OCI-LY1 (cell line): Measurements from ENCODE around the gene BRF1.
A peak's percentile ranks its signal among the peaks of the same experiment; 100 is the strongest.

Experiments
- H2AFZ ChIP-seq: fragments of 200-600 bp; sonication (generic), shearing (Covaris generic); 2 replicates; pipeline ENCODE4 v1.6.0; 2014; ENCODE audit warnings: antibody characterized with exemption, mild to moderate bottlenecking, low read length
- H3F3A ChIP-seq: fragments of 200-600 bp; sonication (generic), shearing (Covaris generic); 2 replicates; pipeline ENCODE4 v1.6.0; 2014; ENCODE audit warnings: mild to moderate bottlenecking, antibody characterized with exemption, low read length, moderate library complexity; ENCODE audit not compliant: insufficient read depth
- H3K27ac ChIP-seq: fragments of 200-600 bp; sonication (generic); 2 replicates; pipeline ENCODE4 v1.5.1; 2014; ENCODE audit warnings: low read length, mixed run types, mild to moderate bottlenecking, low read depth; ENCODE audit not compliant: poor library complexity, severe bottlenecking
- H3K27me3 ChIP-seq: fragments of 200-600 bp; sonication (generic); 2 replicates; pipeline ENCODE4 v1.6.0; 2014; ENCODE audit warnings: antibody characterized with exemption, mild to moderate bottlenecking, low read length, moderate library complexity; ENCODE audit not compliant: insufficient read depth
- H3K36me3 ChIP-seq: fragments of 200-600 bp; sonication (generic); 2 replicates; pipeline ENCODE4 v1.6.1; 2014; ENCODE audit warnings: mild to moderate bottlenecking, antibody characterized with exemption, low read length, moderate library complexity, mixed read lengths; ENCODE audit not compliant: insufficient read depth
- H3K4me1 ChIP-seq: fragments of 200-600 bp; sonication (generic); 2 replicates; pipeline ENCODE4 v1.5.1; 2014; ENCODE audit warnings: mild to moderate bottlenecking, low read length, moderate library complexity; ENCODE audit not compliant: insufficient read depth, severe bottlenecking
- H3K4me2 ChIP-seq: fragments of 200-600 bp; sonication (generic), shearing (Covaris generic); 2 replicates; pipeline ENCODE4 v1.6.1; 2014; ENCODE audit warnings: low read length
- H3K4me3 ChIP-seq: fragments of 200-600 bp; sonication (generic); 2 replicates; pipeline ENCODE4 v1.5.1; 2014; ENCODE audit warnings: low read length, low read depth, mild to moderate bottlenecking, mixed read lengths; ENCODE audit not compliant: poor library complexity, severe bottlenecking
- H3K79me2 ChIP-seq: fragments of 200-600 bp; shearing (Covaris generic); 2 replicates; pipeline ENCODE4 v1.6.1; 2016; ENCODE audit warnings: mixed run types, low read length, mixed read lengths; ENCODE audit not compliant: insufficient read depth
- H3K9ac ChIP-seq: fragments of 200-600 bp; sonication (generic), shearing (Covaris generic); 2 replicates; pipeline ENCODE4 v1.6.1; 2014; ENCODE audit warnings: mild to moderate bottlenecking, low read length, mixed read lengths
- H3K9me2 ChIP-seq: fragments of 200-600 bp; sonication (generic), shearing (Covaris generic); 2 replicates; pipeline ENCODE4 v1.6.1; 2014; ENCODE audit warnings: low read depth, mild to moderate bottlenecking, low read length, mixed read lengths
- H3K9me3 ChIP-seq: fragments of 200-600 bp; shearing (Covaris generic); 2 replicates; pipeline ENCODE4 v1.6.1; 2014; ENCODE audit warnings: low read length, mixed read lengths
- H4K20me1 ChIP-seq: fragments of 200-600 bp; sonication (generic), shearing (Covaris generic); 2 replicates; pipeline ENCODE4 v1.6.0; 2016; ENCODE audit warnings: mild to moderate bottlenecking, low read length; ENCODE audit not compliant: insufficient read depth
- EZH2 ChIP-seq: fragments of 200-600 bp; sonication (generic), shearing (Covaris generic); IDR thresholded peaks from 2 replicates; pipeline ENCODE4 v1.8.0; 2017; ENCODE audit warnings: borderline replicate concordance, mixed run types, mild to moderate bottlenecking, antibody characterized with exemption, low read length, moderate library complexity, mixed read lengths
- TF ChIP-seq, protein P1 (sequence below): fragments of 200-600 bp; sonication (generic), shearing (Covaris generic); IDR thresholded peaks from 2 replicates; pipeline ENCODE4 v1.5.1; 2017; ENCODE audit warnings: mild to moderate bottlenecking, antibody characterized with exemption, low read length, moderate library complexity, mixed read lengths

Gene BRF1, protein sequence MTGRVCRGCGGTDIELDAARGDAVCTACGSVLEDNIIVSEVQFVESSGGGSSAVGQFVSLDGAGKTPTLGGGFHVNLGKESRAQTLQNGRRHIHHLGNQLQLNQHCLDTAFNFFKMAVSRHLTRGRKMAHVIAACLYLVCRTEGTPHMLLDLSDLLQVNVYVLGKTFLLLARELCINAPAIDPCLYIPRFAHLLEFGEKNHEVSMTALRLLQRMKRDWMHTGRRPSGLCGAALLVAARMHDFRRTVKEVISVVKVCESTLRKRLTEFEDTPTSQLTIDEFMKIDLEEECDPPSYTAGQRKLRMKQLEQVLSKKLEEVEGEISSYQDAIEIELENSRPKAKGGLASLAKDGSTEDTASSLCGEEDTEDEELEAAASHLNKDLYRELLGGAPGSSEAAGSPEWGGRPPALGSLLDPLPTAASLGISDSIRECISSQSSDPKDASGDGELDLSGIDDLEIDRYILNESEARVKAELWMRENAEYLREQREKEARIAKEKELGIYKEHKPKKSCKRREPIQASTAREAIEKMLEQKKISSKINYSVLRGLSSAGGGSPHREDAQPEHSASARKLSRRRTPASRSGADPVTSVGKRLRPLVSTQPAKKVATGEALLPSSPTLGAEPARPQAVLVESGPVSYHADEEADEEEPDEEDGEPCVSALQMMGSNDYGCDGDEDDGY

DNA sequence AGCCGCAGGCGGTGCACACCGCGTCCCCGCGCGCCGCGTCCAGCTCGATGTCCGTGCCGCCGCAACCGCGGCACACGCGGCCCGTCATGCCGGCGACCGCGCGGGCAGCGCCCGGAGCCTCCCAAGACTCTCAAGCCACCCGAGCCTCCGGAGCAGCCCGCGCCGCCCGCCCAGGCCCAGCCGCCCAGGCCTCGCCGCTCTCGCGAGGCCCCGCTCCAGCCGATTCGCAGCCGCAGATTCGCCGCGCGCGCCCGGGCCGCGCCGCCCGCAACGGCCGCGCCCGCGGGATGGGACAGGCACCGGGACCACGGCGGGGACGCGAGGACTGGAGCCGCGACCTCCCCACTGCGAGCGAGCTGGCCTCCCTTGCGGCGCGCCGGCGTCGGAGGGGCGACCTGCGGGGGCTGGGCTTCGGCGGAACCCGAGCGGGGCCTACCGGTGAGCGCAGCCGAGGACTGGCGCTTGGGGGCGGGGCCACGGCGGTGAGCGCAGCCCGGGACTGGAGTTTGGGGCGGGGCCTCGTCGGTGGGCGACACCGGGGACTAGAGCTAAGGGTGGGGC is at the start of gene BRF1:
TSS of gene BRF1 (minus strand) at position 460 of the 561 bp plus-strand sequence. CDS start at position 88, 372 bp downstream.
- Histone ChIP-seq H3K36me3 (no peaks in the 10 kb centered on the region; the same call in 1 of the 2 replicates), H3K9ac (peak within 1 kb of the TSS; percentile 63)

GRCh38 chr14:105349992-105350391 is 49.2 kb upstream of the BRF1 start:
- H3K9me2 ChIP-seq = no peaks in the 10 kb centered on the region
- H3K79me2 ChIP-seq = no peaks in the 10 kb centered on the region
- no peaks in the 10 kb centered on the region for H3F3A ChIP-seq
- no peak overlapping the region for H3K4me2 ChIP-seq
- H3K9me3 ChIP-seq = 0 out of 2 replicates have a peak, but pooled peaks cover 3% of the 10 kb centered on the region
- H3K4me1 ChIP-seq = no peaks in the 10 kb centered on the region
- TF ChIP-seq, protein P1, sequence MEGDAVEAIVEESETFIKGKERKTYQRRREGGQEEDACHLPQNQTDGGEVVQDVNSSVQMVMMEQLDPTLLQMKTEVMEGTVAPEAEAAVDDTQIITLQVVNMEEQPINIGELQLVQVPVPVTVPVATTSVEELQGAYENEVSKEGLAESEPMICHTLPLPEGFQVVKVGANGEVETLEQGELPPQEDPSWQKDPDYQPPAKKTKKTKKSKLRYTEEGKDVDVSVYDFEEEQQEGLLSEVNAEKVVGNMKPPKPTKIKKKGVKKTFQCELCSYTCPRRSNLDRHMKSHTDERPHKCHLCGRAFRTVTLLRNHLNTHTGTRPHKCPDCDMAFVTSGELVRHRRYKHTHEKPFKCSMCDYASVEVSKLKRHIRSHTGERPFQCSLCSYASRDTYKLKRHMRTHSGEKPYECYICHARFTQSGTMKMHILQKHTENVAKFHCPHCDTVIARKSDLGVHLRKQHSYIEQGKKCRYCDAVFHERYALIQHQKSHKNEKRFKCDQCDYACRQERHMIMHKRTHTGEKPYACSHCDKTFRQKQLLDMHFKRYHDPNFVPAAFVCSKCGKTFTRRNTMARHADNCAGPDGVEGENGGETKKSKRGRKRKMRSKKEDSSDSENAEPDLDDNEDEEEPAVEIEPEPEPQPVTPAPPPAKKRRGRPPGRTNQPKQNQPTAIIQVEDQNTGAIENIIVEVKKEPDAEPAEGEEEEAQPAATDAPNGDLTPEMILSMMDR = no peak
- no peak for TF ChIP-seq EZH2
- peaks cover 9% of the 10 kb centered on the region; the same call in 1 of the 2 replicates for H3K27me3 ChIP-seq
- no peaks in the 10 kb centered on the region for H4K20me1 ChIP-seq
- H3K36me3 ChIP-seq = no peaks in the 10 kb centered on the region
- H3K4me3 ChIP-seq = no peak overlapping the region
- H2AFZ ChIP-seq = no peak overlapping the region
- no peak overlapping the region for H3K9ac ChIP-seq
- H3K27ac ChIP-seq = no peak overlapping the region

More for the DNA sequence above, at the start of gene BRF1:
- Histone ChIP-seq H3K27me3 (peaks cover 14% of the 10 kb centered on the region; the same call in 1 of the 2 replicates), H4K20me1 (no peaks in the 10 kb centered on the region), H3K9me2 (no peaks in the 10 kb centered on the region), H3K9me3 (peaks cover 5% of the 10 kb centered on the region; the same call in 1 of the 2 replicates), H3K27ac (peak within 1 kb of the TSS; percentile 51), H3K4me3 (peak within 1 kb of the TSS; percentile 64), H3K79me2 (no peaks in the 10 kb centered on the region), H3K4me1 (peaks cover 16% of the 10 kb centered on the region), H3K4me2 (peak within 1 kb of the TSS; percentile 73), H2AFZ (no peak within 1 kb of the TSS), H3F3A (no peaks in the 10 kb centered on the region)
- no peak for TF ChIP-seq EZH2
- TF ChIP-seq, protein P1 = no peak

- H3K9ac ChIP-seq = no peak overlapping the region
- H3K4me3 ChIP-seq = no peak overlapping the region
- no peaks in the 10 kb centered on the region for H3K4me1 ChIP-seq
- no peaks in the 10 kb centered on the region for H3F3A ChIP-seq
- H3K27ac ChIP-seq = no peak overlapping the region
- no peak overlapping the region for H2AFZ ChIP-seq
- no peaks in the 10 kb centered on the region for H3K9me2 ChIP-seq
- H3K27me3 ChIP-seq = peaks cover 9% of the 10 kb centered on the region; the same call in 1 of the 2 replicates
- no peaks in the 10 kb centered on the region for H3K79me2 ChIP-seq
- 0 out of 2 replicates have a peak, but pooled peaks cover 3% of the 10 kb centered on the region for H3K9me3 ChIP-seq
- TF ChIP-seq, protein P1 = no peak
- TF ChIP-seq EZH2 = no peak
- H3K4me2 ChIP-seq = no peak overlapping the region
- H4K20me1 ChIP-seq = no peaks in the 10 kb centered on the region
- H3K36me3 ChIP-seq = no peaks in the 10 kb centered on the region
Measured at GRCh38 chr14:105348945-105349699, 48.3 kb upstream of the BRF1 start.
